Neural cell (in vitro differentiated cells): ENCODE measurements around the gene ERGIC2. TPM values are rescaled to one million over a fixed set of nuclear protein-coding genes. Genes with fewer than 3 reads are reported as not detected.
"Not testable (repeated sequence)": the region's sequence is repeated elsewhere in the genome, so short reads cannot be mapped to it uniquely, and the experiment has no call there.

Experiments used
- H2AFZ ChIP-seq: fragments of 200-600, 300-800 bp; sonication (generic), shearing (Covaris generic); 2 replicates; pipeline ENCODE4 v1.6.0; 2014; ENCODE audit warnings: low read depth, mild to moderate bottlenecking, antibody characterized with exemption, low read length, moderate library complexity
- H3F3A ChIP-seq: fragments of 200-600 bp; shearing (Covaris generic); 2 replicates; pipeline ENCODE4 v1.6.1; 2016; ENCODE audit warnings: mild to moderate bottlenecking, moderate library complexity, mixed read lengths, antibody characterized with exemption, low read length; ENCODE audit not compliant: insufficient read depth, poor library complexity, severe bottlenecking
- H3K27ac ChIP-seq: fragments of 200-600, 300-800 bp; sonication (generic), shearing (Covaris generic); 2 replicates; pipeline ENCODE4 v1.5.1; 2014; ENCODE audit warnings: mild to moderate bottlenecking, low read length, moderate library complexity
- H3K27me3 ChIP-seq: fragments of 300-800, 200-600 bp; sonication (generic), shearing (Covaris generic); 2 replicates; pipeline ENCODE4 v1.6.0; 2014; ENCODE audit warnings: mild to moderate bottlenecking, low read depth, low read length, moderate library complexity; ENCODE audit not compliant: insufficient read depth
- H3K36me3 ChIP-seq: fragments of 300-800, 200-600 bp; sonication (generic), shearing (Covaris generic); 2 replicates; pipeline ENCODE4 v1.5.1; 2014; ENCODE audit warnings: mild to moderate bottlenecking, antibody characterized with exemption, low read length, moderate library complexity; ENCODE audit not compliant: insufficient read depth
- H3K4me2 ChIP-seq: fragments of 300-800, 200-600 bp; sonication (generic), shearing (Covaris generic); 2 replicates; pipeline ENCODE4 v1.6.0; 2014; ENCODE audit warnings: mild to moderate bottlenecking, low read length
- H3K4me3 ChIP-seq: fragments of 300-800, 200-600 bp; sonication (generic), shearing (Covaris generic); 2 replicates; pipeline ENCODE4 v1.5.1; 2014; ENCODE audit warnings: mild to moderate bottlenecking, low read length, moderate library complexity
- H3K79me2 ChIP-seq: fragments of 200-600 bp; shearing (Covaris generic); replicated peaks from 2 replicates; pipeline ENCODE4 v1.6.0; 2014; ENCODE audit warnings: mild to moderate bottlenecking, low read length, moderate library complexity; ENCODE audit not compliant: insufficient read depth
- H3K9ac ChIP-seq: fragments of 300-800, 200-600 bp; sonication (generic), shearing (Covaris generic); 2 replicates; pipeline ENCODE4 v1.6.1; 2016; ENCODE audit warnings: mild to moderate bottlenecking, low read length, mixed read lengths
- H3K9me2 ChIP-seq: fragments of 200-600 bp; shearing (Covaris generic); 2 replicates; pipeline ENCODE4 v1.6.1; 2016; ENCODE audit warnings: mild to moderate bottlenecking, low read length, mixed read lengths; ENCODE audit not compliant: insufficient read depth
- H3K9me3 ChIP-seq: fragments of 200-600, 300-800 bp; sonication (generic), shearing (Covaris generic); 2 replicates; pipeline ENCODE4 v1.6.1; 2016; ENCODE audit warnings: mild to moderate bottlenecking, mixed run types, low read length, moderate library complexity, mixed read lengths
- H4K20me1 ChIP-seq: fragments of 200-600 bp; shearing (Covaris generic); 2 replicates; pipeline ENCODE4 v1.6.1; 2016; ENCODE audit warnings: mild to moderate bottlenecking, mixed run types; ENCODE audit not compliant: insufficient read depth
- CTCF ChIP-seq: fragments of 450-650 bp; IDR thresholded peaks from 2 replicates; pipeline ENCODE4 v1.5.1; 2014; ENCODE audit warnings: antibody characterized with exemption, mild to moderate bottlenecking, moderate library complexity; ENCODE audit not compliant: poor library complexity, severe bottlenecking
- EP300 ChIP-seq: fragments of 450-650 bp; conservative IDR thresholded peaks from 2 replicates; pipeline ENCODE4 v1.6.1; 2014; ENCODE audit warnings: antibody characterized with exemption, mild to moderate bottlenecking, moderate library complexity; ENCODE audit not compliant: poor library complexity, severe bottlenecking
- EZH2 ChIP-seq: fragments of 200-600, 300-800 bp; shearing (Covaris generic), sonication (generic); IDR thresholded peaks from 2 replicates; pipeline ENCODE4 v1.6.1; 2014; ENCODE audit warnings: antibody characterized with exemption, low read length, borderline replicate concordance, mild to moderate bottlenecking; ENCODE audit not compliant: insufficient read depth, poor library complexity, severe bottlenecking
- MXI1 ChIP-seq: fragments of 450-650 bp; conservative IDR thresholded peaks from 2 replicates; pipeline ENCODE4 v1.6.1; 2014; ENCODE audit warnings: antibody characterized with exemption, mild to moderate bottlenecking; ENCODE audit not compliant: poor library complexity, severe bottlenecking
- POLR2AphosphoS5 ChIP-seq: IDR thresholded peaks from 2 replicates; pipeline ENCODE4 v1.6.1; 2012
- RAD21 ChIP-seq: fragments of 450-650 bp; conservative IDR thresholded peaks from 2 replicates; pipeline ENCODE4 v1.6.1; 2014; ENCODE audit warnings: antibody characterized with exemption, mild to moderate bottlenecking, moderate library complexity
- REST ChIP-seq: IDR thresholded peaks from 2 replicates; pipeline ENCODE4 v1.6.1; 2012; ENCODE audit warnings: borderline replicate concordance
- SMC3 ChIP-seq: fragments of 450-650 bp; conservative IDR thresholded peaks from 2 replicates; pipeline ENCODE4 v1.6.1; 2014; ENCODE audit warnings: antibody characterized with exemption, mild to moderate bottlenecking, moderate library complexity; ENCODE audit not compliant: poor library complexity
- TAF1 ChIP-seq: IDR thresholded peaks from 2 replicates; pipeline ENCODE4 v1.6.1; 2012; ENCODE audit warnings: low read depth
- polyA plus RNA-seq: library from polyadenylated mRNA; depleted of rRNA; stranded (reverse); fragments of >200 nt; gene quantifications from 2 replicates; pipeline ENCODE4 v1.2.3, GENCODE V29; 2014

The ERGIC2 gene
- polyA plus RNA-seq, 1 donor from 2014 or later = 106 TPM

GRCh38 chr12:29395356-29395755, 14.4 kb upstream of the ERGIC2 start:
- H3K9me3 ChIP-seq = no peaks in the 10 kb centered on the region

GRCh38 chr12:29390419-29390818, 9.4 kb upstream of the ERGIC2 start:
- not testable (repeated sequence) for H2AFZ ChIP-seq, H3K36me3 ChIP-seq, H3K4me3 ChIP-seq, H3F3A ChIP-seq, H3K4me2 ChIP-seq, H3K79me2 ChIP-seq, H3K27ac ChIP-seq, H3K9ac ChIP-seq, H3K27me3 ChIP-seq, H3K9me3 ChIP-seq, H3K9me2 ChIP-seq, H4K20me1 ChIP-seq

More at GRCh38 chr12:29395356-29395755, 14.4 kb upstream of the ERGIC2 start:
- no peak overlapping the region for H3K27ac ChIP-seq
- TF ChIP-seq TAF1 (no peak), REST (no peak), CTCF (no peak), POLR2AphosphoS5 (no peak), EP300 (no peak), RAD21 (no peak), SMC3 (no peak), EZH2 (no peak), MXI1 (no peak)
- H3F3A ChIP-seq = no peaks in the 10 kb centered on the region
- H3K9me2 ChIP-seq = no peaks in the 10 kb centered on the region
- no peaks in the 10 kb centered on the region for H3K36me3 ChIP-seq
- no peak overlapping the region for H3K4me2 ChIP-seq
- H3K9ac ChIP-seq = no peak overlapping the region
- no peaks in the 10 kb centered on the region for H3K79me2 ChIP-seq
- no peak overlapping the region for H2AFZ ChIP-seq
- H3K27me3 ChIP-seq = no peaks in the 10 kb centered on the region
- H3K4me3 ChIP-seq = no peak overlapping the region
- no peaks in the 10 kb centered on the region for H4K20me1 ChIP-seq

- no peak overlapping the region for H3K27ac ChIP-seq
- no peaks in the 10 kb centered on the region for H3F3A ChIP-seq
- H3K9me3 ChIP-seq = no peaks in the 10 kb centered on the region
- H3K79me2 ChIP-seq = no peaks in the 10 kb centered on the region
- no peak for TF ChIP-seq RAD21
- TF ChIP-seq CTCF = no peak
- no peak for TF ChIP-seq POLR2AphosphoS5
- no peak for TF ChIP-seq EP300
- TF ChIP-seq REST = no peak
- TF ChIP-seq EZH2 = no peak
- TF ChIP-seq TAF1 = no peak
- no peak for TF ChIP-seq SMC3
- no peak for TF ChIP-seq MXI1
- H3K4me3 ChIP-seq = no peak overlapping the region
- no peak overlapping the region for H2AFZ ChIP-seq
- no peaks in the 10 kb centered on the region for H3K9me2 ChIP-seq
- no peaks in the 10 kb centered on the region for H4K20me1 ChIP-seq
- H3K9ac ChIP-seq = no peak overlapping the region
- no peaks in the 10 kb centered on the region for H3K27me3 ChIP-seq
- H3K36me3 ChIP-seq = no peaks in the 10 kb centered on the region
- H3K4me2 ChIP-seq = no peak overlapping the region
Observed at GRCh38 chr12:29389295-29389919, 8.4 kb upstream of the ERGIC2 start.
